Endometrial microvascular endothelial cells (primary cell): ENCODE data around the gene MYORG. TPM values are rescaled to one million over a fixed set of nuclear protein-coding genes. Genes with fewer than 3 reads are reported as not detected.
"Not testable (repeated sequence)": the region's sequence is repeated elsewhere in the genome, so short reads cannot be mapped to it uniquely, and the experiment has no call there.

Experiments
- in situ Hi-C: cut with HindIII; loops from 2 replicates; pipeline ENCODE4 v1.10.0; 2017; ENCODE audit warnings: low sequenced_read_pairs, low pct_unique_long_range_greater_than_20kb; ENCODE audit errors: inconsistent ontology term
- total RNA-seq: library from RNA; depleted of rRNA; stranded (reverse); fragments of >200 nt; gene quantifications from one replicate; pipeline ENCODE4 v1.2.3, GENCODE V29; 2015; ENCODE audit errors: inconsistent ontology term

The MYORG gene
- total RNA-seq, 1 donor from 2014 or later, result 10.4 TPM

- in situ Hi-C loops, result no loop called here
Observed at GRCh38 chr9:34341659-34342295, 34.9 kb downstream of the MYORG start.

- in situ Hi-C loops, result no loop called here
Observed at GRCh38 chr9:34338665-34339385, 37.9 kb downstream of the MYORG start.

- in situ Hi-C loops, result not testable (repeated sequence)
Observed at GRCh38 chr9:34338079-34338478, 38.6 kb downstream of the MYORG start.

- in situ Hi-C loops, result no loop called here
Observed at GRCh38 chr9:34337403-34337802, 39.3 kb downstream of the MYORG start.

DNA sequence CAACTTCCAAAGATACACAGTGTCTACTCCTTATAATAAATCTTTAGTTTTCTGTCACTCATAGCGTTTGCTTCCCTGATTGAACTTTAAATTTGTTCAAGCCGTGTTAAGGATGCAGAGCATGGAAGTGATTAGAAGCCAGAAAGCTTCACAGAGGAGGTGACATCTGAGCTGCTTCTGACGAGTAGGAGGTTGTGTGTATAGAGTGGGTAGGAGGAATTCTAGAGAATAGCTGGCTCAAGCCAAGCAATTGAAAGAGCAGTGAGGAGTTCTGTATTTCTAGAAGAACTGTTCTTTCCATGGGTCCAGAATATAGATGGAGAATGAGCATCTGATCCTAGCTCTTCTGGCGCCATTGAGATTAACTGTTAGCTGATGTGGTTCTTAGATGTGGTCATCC, 41.3 kb downstream of the MYORG start:
- in situ Hi-C loops, result no loop called here

DNA sequence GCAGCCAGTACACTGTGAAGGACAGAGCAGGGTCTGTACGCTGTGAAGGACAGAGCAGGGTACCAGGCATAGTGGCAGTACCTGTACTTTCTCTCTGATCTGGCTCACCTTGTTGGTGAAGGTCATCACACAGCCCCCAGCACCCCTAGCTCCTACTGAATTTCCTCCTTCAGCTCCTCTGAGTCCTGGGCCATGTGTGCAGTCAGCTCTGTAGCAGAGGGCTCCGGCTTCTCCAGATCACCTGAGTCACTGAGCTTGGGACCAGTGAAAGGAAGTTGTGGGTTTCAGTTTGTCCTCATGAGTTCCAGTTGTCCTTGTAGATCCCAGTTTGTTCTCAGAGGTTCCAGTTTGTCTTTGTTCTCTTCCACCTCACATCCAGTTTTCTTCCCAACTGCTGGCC, 41.8 kb downstream of the MYORG start:
- in situ Hi-C loops, result no loop called here

GRCh38 chr9:34334337-34334824, 42.3 kb downstream of the MYORG start:
- in situ Hi-C loops, result no loop called here

DNA sequence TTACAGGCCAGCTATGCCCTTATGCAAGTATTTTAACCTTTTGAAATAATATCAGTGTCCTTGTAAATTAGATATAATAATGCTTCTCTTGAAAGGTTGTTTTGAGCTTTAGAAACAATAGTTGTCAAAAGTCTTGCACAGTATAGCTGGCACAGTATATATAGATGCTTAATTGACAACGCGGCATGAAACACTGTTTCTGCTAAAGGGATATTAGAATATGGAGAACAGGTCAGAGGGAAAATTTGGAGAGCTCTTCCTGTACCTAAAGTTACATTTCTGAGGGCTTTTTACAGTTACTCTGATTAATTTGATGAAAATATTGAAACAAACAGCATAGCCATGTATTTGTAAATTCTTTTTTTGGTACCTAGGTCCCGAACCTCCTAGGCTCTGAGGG, 42.9 kb downstream of the MYORG start:
- in situ Hi-C loops, result no loop called here

DNA sequence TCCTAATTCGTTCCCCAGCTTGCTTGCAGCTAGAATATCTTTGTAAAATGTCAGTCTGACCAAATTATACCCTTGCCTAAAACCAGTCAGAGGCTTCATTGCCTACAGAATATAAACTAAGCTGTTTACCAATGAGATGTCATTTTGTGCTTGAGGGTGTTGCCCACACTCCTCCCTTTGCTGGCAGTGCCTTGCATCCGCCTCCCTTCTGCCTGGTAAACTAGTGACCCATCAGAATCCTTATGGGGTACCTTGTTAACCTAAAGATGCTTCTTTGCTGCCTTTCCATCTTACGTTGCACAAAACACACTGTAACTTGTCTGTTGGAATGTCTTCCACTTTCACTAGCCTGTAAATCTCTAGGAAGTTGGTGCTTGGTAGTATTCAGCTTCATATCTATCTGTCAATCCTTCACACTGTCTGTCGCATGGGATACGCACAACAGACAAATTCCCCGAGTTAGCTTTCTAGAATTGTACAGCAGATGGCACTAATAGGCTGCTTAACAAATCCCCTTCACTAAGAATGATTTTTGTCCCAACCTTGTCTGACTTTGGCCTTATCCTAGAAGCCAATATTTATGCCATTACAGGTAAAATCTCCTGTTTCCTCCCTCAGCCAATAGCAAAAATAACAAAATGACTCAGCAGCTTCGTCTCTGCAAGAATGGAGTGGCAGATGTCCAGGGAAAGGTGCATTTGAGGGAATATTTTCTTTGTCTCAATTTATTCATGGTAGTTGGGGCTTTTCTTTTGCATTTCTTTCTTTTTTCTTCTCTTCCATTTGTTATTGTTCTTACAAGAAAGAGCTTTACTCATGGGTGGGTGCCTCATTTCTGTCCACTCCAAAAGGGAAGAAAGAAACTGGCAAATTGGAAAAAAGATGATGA, 44.4 kb downstream of the MYORG start:
- in situ Hi-C loops, result no loop called here

GRCh38 chr9:34331196-34331595, 45.5 kb downstream of the MYORG start:
- in situ Hi-C loops, result no loop called here

- in situ Hi-C loops, result no loop called here
Observed at GRCh38 chr9:34328987-34329832, 47.5 kb downstream of the MYORG start, which contains the start of the genes KIF24 and NUDT2. Gene KIF24 (minus strand): TSS chr9:34329268. CDS start chr9:34311346, 17,922 bp downstream. Gene NUDT2 (plus strand): TSS chr9:34329569. CDS start chr9:34339040, 9,471 bp downstream.

GRCh38 chr9:34328500-34328986, 48.2 kb downstream of the MYORG start:
- in situ Hi-C loops, result no loop called here

GRCh38 chr9:34326690-34327089, 50.0 kb downstream of the MYORG start:
- in situ Hi-C loops, result no loop called here

DNA sequence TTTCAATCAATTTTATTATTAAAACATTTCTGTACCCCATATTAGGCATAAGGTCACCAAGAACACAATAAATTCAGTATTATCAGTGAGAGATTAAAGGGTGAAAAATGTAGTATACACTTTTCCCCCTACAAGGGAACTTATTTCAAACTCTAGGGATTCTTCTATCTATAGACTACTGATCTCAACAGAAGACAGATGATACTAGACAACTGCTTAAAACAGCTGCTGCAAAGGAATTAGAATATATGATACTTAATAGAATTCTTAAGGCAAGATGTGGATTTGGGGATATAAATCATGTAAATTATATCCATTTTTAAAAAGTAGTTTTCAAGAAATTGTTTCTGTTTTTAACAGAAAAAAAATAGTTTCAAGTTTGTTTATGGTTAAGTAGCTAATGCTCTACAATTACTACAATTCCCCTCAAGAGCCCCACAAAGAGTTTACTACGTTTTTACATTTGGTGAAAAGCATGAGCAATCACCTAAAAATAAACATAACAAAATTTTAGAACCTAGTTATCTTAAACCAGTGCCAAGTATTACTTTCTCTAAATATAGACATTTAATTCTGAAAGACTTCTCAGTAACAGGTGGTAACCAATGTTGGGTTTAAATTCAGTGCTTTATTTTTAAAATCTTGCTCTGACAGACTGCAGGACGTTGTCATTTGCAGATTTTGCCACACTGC, 53.7 kb downstream of the MYORG start:
- in situ Hi-C loops, result no loop called here

DNA sequence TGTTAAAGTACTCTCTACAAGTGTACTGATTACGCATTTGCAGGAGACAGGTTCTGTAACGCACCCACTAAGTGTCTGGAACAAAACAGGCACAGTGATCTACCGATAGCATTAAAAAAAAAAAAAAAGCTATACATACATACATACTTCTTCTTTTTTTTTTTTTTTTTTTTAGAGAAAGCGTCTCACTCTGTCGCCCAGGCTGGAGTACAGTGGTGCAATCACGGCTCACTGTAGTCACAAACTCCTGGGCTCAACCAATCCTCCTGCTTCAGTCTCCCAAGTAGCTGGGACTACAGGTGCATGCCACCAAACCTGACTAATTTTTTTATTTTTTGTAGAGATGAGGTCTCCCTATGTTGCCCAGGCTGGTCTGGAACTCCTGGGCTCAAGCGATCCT, 55.2 kb downstream of the MYORG start:
- in situ Hi-C loops, result no loop called here

- in situ Hi-C loops, result no loop called here
Observed at GRCh38 chr9:34318163-34318790, 58.4 kb downstream of the MYORG start.

DNA sequence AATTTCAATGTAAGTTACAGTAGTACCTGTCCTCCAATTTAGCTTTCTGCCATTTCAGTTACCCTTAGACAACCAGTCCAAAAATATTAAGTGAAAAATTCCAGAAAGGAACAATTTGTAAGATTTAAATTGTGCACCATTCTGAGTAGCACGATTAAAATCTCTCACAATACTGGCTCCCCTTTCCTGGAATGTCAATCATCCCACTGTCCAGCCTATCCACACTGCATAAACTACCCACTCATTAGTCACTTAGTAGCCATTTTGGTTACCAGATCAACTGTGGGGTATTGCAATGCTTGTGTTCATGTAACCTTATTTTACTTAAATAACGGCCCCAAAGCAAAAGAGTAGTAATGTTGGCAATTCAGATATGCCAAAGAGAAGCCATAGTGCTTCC, 59.3 kb downstream of the MYORG start:
- in situ Hi-C loops, result no loop called here
